Right lobe of liver (tissue), 4 donors: Measurements from ENCODE around the gene TUBA3C.

Experiments
- POLR2A ChIP-seq: fragments of 450-650 bp; IDR thresholded peaks from one replicate; pipeline ENCODE4 v1.6.1; 2017; ENCODE audit warnings: antibody characterized with exemption, mild to moderate bottlenecking
- TF ChIP-seq, protein P1 (sequence below), 4 donors: fragments of 200-600 bp in 3 of 4; fragments of 450-650 bp in 1 of 4; IDR thresholded peaks; one replicate each; pipeline versions ENCODE4 v1.5.1 to v1.8.0; 2016 to 2022; ENCODE audit warnings: antibody characterized with exemption in 4 of 4, mild to moderate bottlenecking in 2 of 4
- donor health status: DM: no; HTN: no; CAD: no.
- donor health status: DM: no; HTN: no; CAD: no.
- donor health status: DM: no; HTN: yes; CAD: no.

DNA sequence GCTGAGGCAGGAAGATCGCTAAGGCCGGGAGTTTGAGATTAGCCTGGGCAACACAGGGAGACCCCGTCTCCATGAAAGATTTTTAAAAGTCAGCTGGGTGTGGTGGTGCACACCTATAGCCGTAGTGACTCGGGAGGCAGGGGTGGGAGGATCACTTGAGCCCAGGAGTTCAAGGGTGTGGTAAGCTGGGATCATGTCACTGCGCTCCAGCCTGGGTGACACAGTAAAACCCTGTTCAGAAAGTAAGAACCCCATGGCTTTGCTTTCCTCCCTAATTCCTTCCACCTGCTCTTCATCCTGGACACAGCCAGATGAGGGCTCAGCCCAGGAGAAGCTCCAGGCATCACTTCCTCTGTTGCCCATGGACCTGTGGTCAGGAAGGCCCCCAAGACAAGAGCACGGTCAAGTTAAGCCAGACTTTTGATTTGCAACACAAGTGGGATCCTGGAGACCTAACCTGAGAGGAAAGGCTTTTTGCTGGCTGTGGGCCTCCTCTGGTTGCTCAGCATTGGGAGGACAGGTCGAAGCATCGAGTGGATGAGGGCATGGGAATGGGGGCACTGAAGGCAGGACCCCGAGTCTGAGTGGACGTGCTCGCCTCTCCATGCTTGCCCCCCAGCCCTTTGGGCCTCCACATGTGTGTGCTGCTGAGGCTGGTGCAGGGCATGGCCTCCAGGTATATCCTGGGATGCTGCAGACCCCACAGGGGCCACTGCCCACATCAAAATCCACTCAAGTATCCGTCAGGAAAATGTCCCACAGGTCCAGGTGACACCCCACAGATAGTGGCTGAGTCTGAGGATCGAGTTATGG is 25.4 kb downstream of the TUBA3C start:
- no peak for TF ChIP-seq POLR2A
- TF ChIP-seq, protein P1, sequence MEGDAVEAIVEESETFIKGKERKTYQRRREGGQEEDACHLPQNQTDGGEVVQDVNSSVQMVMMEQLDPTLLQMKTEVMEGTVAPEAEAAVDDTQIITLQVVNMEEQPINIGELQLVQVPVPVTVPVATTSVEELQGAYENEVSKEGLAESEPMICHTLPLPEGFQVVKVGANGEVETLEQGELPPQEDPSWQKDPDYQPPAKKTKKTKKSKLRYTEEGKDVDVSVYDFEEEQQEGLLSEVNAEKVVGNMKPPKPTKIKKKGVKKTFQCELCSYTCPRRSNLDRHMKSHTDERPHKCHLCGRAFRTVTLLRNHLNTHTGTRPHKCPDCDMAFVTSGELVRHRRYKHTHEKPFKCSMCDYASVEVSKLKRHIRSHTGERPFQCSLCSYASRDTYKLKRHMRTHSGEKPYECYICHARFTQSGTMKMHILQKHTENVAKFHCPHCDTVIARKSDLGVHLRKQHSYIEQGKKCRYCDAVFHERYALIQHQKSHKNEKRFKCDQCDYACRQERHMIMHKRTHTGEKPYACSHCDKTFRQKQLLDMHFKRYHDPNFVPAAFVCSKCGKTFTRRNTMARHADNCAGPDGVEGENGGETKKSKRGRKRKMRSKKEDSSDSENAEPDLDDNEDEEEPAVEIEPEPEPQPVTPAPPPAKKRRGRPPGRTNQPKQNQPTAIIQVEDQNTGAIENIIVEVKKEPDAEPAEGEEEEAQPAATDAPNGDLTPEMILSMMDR (IDR thresholded peaks at IDR 0.05) = no peak
